Gastroesophageal sphincter (tissue), 4 donors: ENCODE results near the gene GCK. TPM values are rescaled to one million over a fixed set of nuclear protein-coding genes. Genes with fewer than 3 reads are reported as not detected.

Experiments used
- ATAC-seq: fragments of 150-250 bp; one replicate; pipeline ENCODE4 v1.9.1; 2016; ENCODE audit warnings: mild to moderate bottlenecking, moderate library complexity
- H3K27ac ChIP-seq, 4 donors: fragments of 200-600 bp; sonication (generic) in 3 of 4; 1 replicate in 3 of 4; 2 replicates in 1 of 4; pipeline ENCODE4 v1.5.1; 2016 to 2019
- H3K27me3 ChIP-seq: fragments of 200-600 bp; sonication (generic); one replicate; pipeline ENCODE4 v1.5.1; 2019
- H3K36me3 ChIP-seq, 2 donors: fragments of 200-600 bp; sonication (generic); one replicate each; pipeline ENCODE4 v1.5.1; 2019; ENCODE audit warnings: control low read depth in 1 of 2
- H3K4me1 ChIP-seq, 3 donors: fragments of 200-600 bp; sonication (generic); 1 replicate in 2 of 3; 2 replicates in 1 of 3; pipeline ENCODE4 v1.5.1; 2016 to 2019; ENCODE audit warnings: control low read depth in 2 of 3
- H3K4me3 ChIP-seq, 2 donors: fragments of 200-600 bp; sonication (generic); one replicate each; pipeline ENCODE4 v1.5.1; 2019; ENCODE audit warnings: mild to moderate bottlenecking in 1 of 2, moderate library complexity in 1 of 2
- H3K9me3 ChIP-seq, 3 donors: fragments of 200-600 bp; sonication (generic); one replicate each; pipeline ENCODE4 v1.5.1; 2017 to 2019; ENCODE audit warnings: control low read depth in 2 of 3
- EP300 ChIP-seq: sonication (generic); formaldehyde crosslinking; IDR thresholded peaks from one replicate; pipeline ENCODE4 v1.6.1; 2017; ENCODE audit warnings: antibody characterized with exemption, mild to moderate bottlenecking
- POLR2A ChIP-seq, 2 donors: fragments of 450-650 bp; IDR thresholded peaks; one replicate each; pipeline ENCODE4 v1.6.1; 2017; ENCODE audit warnings: antibody characterized with exemption in 2 of 2, mild to moderate bottlenecking in 2 of 2, moderate library complexity in 1 of 2
- POLR2AphosphoS5 ChIP-seq: sonication (generic); formaldehyde crosslinking; IDR thresholded peaks from one replicate; pipeline ENCODE4 v1.6.1; 2017; ENCODE audit warnings: antibody characterized with exemption
- WGBS, 2 donors: methylation state at CpG; one replicate each; pipeline ENCODE4 v1.1.5; 2018; ENCODE audit warnings: low coverage in 1 of 2; 5-methylcytosine and 5-hydroxymethylcytosine counted together
- total RNA-seq, 4 donors: library from RNA; depleted of rRNA; stranded (reverse); fragments of >200 nt; gene quantifications; one replicate each; pipeline ENCODE4 v1.1.0, GENCODE V29; 2016
- TF ChIP-seq, protein P1 (sequence below), 4 experiments: fragments of 200-600 bp in 2 of 4; fragments of 450-650 bp in 2 of 4; sonication (generic) in 1 of 4; IDR thresholded peaks; one replicate each; pipeline ENCODE4 v1.5.1; 2017 to 2019; ENCODE audit warnings: antibody characterized with exemption in 4 of 4, mild to moderate bottlenecking in 2 of 4, moderate library complexity in 2 of 4

Gene GCK
- total RNA-seq, 4 donors from 2014 or later: 0.31 to 4.2 (median 0.54) TPM; not detected in 1

DNA sequence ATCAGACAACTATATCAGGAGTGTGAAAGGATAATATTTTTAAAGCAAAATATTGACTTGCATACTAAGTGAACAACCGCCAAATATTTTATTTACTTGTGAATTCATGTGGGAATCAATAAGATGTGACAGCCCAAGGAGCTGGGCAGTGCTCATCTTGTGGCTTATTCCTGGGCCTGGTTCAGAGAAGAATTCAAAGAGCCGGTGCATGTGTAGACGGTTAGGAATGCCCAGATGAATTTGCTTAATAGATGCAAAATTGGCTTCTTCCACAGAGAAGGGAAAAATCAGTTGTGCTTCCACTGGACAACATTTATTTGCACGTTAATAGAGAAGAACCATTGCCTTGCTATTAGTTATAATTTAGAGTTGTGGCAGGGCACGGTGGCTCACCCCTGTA, 52.5 kb downstream of the GCK start:
- H3K27ac ChIP-seq: no peak overlapping the region
- ATAC-seq: no peak

DNA sequence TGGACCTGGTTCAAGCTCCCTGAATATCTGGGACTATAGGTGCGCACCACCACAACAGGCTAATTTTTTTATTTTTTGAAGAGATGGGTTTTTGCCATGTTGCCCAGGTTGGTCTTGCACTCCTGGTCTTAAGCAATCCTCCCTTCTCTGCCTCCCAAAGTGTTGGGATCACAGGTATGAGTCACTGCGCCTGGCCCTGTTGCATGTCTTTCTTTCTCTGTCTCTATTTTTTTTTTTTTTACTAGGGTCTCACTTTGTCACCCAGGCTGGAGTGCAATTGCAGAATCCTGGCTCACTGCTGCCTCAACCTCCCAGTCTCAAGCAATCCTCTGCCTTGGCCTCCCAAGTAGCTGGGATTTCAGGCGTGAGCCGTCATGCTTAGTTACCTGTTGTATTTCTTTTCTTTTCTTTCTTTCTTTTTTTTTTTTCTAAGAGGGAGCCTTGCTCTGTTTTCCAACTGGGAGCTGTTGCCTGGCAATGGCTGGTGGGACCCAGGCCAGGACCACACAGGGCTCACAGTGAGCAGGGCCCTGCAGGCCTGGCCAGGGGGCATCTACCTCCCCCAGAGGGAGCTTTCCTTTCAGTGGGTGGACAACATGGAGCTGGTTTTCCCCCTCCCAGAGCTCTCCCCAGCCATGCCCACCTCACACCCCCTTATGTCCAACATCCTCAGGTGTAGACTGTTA, 54.2 kb downstream of the GCK start:
- no peaks in the 10 kb centered on the region for H3K27me3 ChIP-seq
- 90 to 100% methylated on average over 2 to 4 of the region's 4 CpGs for WGBS, 2 donors
- no peaks in the 10 kb centered on the region for H3K36me3 ChIP-seq
- no peaks in the 10 kb centered on the region for H3K9me3 ChIP-seq
- no peaks in the 10 kb centered on the region for H3K4me1 ChIP-seq
- no peak overlapping the region for H3K27ac ChIP-seq
- no peak for ATAC-seq
- TF ChIP-seq, protein P1, sequence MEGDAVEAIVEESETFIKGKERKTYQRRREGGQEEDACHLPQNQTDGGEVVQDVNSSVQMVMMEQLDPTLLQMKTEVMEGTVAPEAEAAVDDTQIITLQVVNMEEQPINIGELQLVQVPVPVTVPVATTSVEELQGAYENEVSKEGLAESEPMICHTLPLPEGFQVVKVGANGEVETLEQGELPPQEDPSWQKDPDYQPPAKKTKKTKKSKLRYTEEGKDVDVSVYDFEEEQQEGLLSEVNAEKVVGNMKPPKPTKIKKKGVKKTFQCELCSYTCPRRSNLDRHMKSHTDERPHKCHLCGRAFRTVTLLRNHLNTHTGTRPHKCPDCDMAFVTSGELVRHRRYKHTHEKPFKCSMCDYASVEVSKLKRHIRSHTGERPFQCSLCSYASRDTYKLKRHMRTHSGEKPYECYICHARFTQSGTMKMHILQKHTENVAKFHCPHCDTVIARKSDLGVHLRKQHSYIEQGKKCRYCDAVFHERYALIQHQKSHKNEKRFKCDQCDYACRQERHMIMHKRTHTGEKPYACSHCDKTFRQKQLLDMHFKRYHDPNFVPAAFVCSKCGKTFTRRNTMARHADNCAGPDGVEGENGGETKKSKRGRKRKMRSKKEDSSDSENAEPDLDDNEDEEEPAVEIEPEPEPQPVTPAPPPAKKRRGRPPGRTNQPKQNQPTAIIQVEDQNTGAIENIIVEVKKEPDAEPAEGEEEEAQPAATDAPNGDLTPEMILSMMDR (IDR thresholded peaks at IDR 0.05): no peak
- TF ChIP-seq POLR2AphosphoS5 (no peak), POLR2A (IDR thresholded peaks at IDR 0.05) (no peak), EP300 (no peak)
- H3K4me3 ChIP-seq: no peak overlapping the region

More for the DNA sequence above, 52.5 kb downstream of the GCK start:
- 80 to 93% methylated on average over 3 to 4 of the region's 5 CpGs for WGBS, 2 donors
- H3K4me3 ChIP-seq: no peak overlapping the region
- no peaks in the 10 kb centered on the region for H3K36me3 ChIP-seq
- TF ChIP-seq POLR2A (IDR thresholded peaks at IDR 0.05) (no peak), EP300 (no peak), POLR2AphosphoS5 (no peak)
- TF ChIP-seq, protein P1 (IDR thresholded peaks at IDR 0.05): no peak
- H3K4me1 ChIP-seq: no peaks in the 10 kb centered on the region
- no peaks in the 10 kb centered on the region for H3K9me3 ChIP-seq
- H3K27me3 ChIP-seq: no peaks in the 10 kb centered on the region

DNA sequence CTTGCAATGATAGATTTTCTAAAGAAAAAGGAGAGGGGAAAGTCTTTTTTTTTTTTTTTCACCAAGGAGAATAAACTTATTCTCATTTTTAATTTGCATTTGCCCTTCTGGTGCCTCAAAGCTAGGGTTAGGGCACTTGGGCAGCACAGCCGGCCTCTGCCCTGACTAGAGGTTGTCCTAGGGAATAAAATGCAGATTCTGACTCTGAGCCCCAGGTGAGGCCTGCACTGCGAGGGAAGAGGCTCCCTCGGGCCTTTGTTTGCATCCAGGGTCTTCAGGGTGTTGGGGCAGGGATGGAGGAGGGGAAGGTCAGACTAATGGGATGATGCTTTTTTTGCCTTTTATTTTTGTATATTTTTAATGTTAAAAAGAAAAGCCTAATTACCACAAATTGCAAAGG, 55.9 kb downstream of the GCK start:
- Histone ChIP-seq H3K36me3 (no peaks in the 10 kb centered on the region), H3K27me3 (no peaks in the 10 kb centered on the region), H3K27ac (no peak overlapping the region), H3K9me3 (no peaks in the 10 kb centered on the region), H3K4me1 (no peaks in the 10 kb centered on the region), H3K4me3 (no peak overlapping the region)
- ATAC-seq: no peak
- TF ChIP-seq EP300: no peak
- TF ChIP-seq, protein P1 (IDR thresholded peaks at IDR 0.05): no peak
- TF ChIP-seq POLR2A (IDR thresholded peaks at IDR 0.05): no peak
- no peak for TF ChIP-seq POLR2AphosphoS5
- 74 to 77% methylated on average over 3 of the region's 3 CpGs for WGBS, 2 donors

DNA sequence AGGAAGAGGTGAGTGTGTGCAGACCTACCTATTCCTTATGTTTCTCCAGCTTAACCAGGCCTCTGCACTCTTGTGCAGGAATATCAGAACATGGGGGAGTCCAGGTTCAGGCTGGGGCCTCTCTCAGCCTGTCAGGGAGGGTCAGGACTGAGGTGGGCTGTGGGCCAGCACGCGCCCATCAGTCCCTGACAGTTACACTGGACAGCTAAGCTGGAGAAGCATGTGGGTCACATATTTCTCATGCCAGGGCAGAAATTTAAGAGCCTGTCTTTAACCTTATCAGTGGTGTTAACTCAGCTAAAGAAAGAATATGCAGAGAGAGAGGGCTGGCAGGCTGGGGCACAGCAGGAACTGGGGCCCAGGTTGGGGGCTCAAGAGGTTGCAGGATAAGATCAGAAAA, 57.2 kb downstream of the GCK start:
- no peak for ATAC-seq
- H3K27ac ChIP-seq: no peak overlapping the region
- no peaks in the 10 kb centered on the region for H3K4me1 ChIP-seq
- no peak overlapping the region for H3K4me3 ChIP-seq
- H3K27me3 ChIP-seq: no peaks in the 10 kb centered on the region
- no peaks in the 10 kb centered on the region for H3K9me3 ChIP-seq
- WGBS, 2 donors: 63% methylated on average over 2 of the region's 2 CpGs; no CpG with 5 or more reads in 1 of the 2 donors
- no peaks in the 10 kb centered on the region for H3K36me3 ChIP-seq
- no peak for TF ChIP-seq EP300
- no peak for TF ChIP-seq POLR2AphosphoS5
- TF ChIP-seq, protein P1 (IDR thresholded peaks at IDR 0.05): no peak
- no peak for TF ChIP-seq POLR2A (IDR thresholded peaks at IDR 0.05)
